Heart left ventricle (tissue), 13 donors: ENCODE data around the gene TRMT61A.

Experiments used
- CTCF ChIP-seq, 12 donors: fragments of 200-600 bp; sonication (generic) in 4 of 12; IDR thresholded peaks; one replicate each; pipeline versions ENCODE4 v1.5.0 to v1.8.0; 2018 to 2022; ENCODE audit warnings: antibody characterized with exemption in 12 of 12, mild to moderate bottlenecking in 5 of 12
- POLR2A ChIP-seq, 2 donors: fragments of 450-650 bp; IDR thresholded peaks; one replicate each; pipeline ENCODE4 v1.6.1; 2017; ENCODE audit warnings: antibody characterized with exemption in 2 of 2, mild to moderate bottlenecking in 2 of 2, moderate library complexity in 2 of 2
- donor health status: ischemic (EF 13 %, LVEDD 7.1; RV severe dilation, severe dysfunction).
- donor health status: DM: no; HTN: yes; CAD: no.
- donor health status: DM: no; HTN: no; CAD: no.
- donor health status: ischemic (EF 25% LVEDD 6.9; RV normal size, moderate dysfunction).
- donor health status: ischemic (EF 25% LVEDD 5.7; RV mildly dilated, moderate dysfunction).
- donor health status: ischemic (EF 35%, LVEDD 5.7; RV mildly dilated, moderate dysfunction).
- donor health status: nonischemic (EF 11% LVEDD 7.7; RV severe dilation, severe dysfunction).
- donor health status: DM: yes; HTN: yes; CAD: no.
- donor health status: PGD.
- donor health status: ischemic (EF 29% LVEDD 5.4; RV normal size, mild dysfunction).
- donor health status: nonischemic (EF 23%, LVEDD 6.1; RV moderate dilation, normal function).

GRCh38 chr14:103491691-103492090, 37.3 kb upstream of the TRMT61A start:
- no peak for TF ChIP-seq CTCF (IDR thresholded peaks at IDR 0.05)
- no peak for TF ChIP-seq POLR2A (IDR thresholded peaks at IDR 0.05)
